GM21447 (cell line): ENCODE data around the gene EVL.
A peak's percentile ranks its signal among the peaks of the same experiment; 100 is the strongest.
"Not testable (repeated sequence)": the region's sequence is repeated elsewhere in the genome, so short reads cannot be mapped to it uniquely, and the experiment has no call there.

Experiments used
- ATAC-seq: cut with Tn5 transposase; IDR thresholded peaks from one replicate; pipeline ENCODE4 v1.9.1; 2021; ENCODE audit not compliant: unreplicated experiment

The EVL gene

GRCh38 chr14:100159865-100160533 is 94.8 kb downstream of the EVL start:
- peak; percentile 9 for ATAC-seq

- no peak for ATAC-seq
Measured at GRCh38 chr14:100160534-100160916, 95.3 kb downstream of the EVL start.

- no peak for ATAC-seq
Measured at GRCh38 chr14:100165376-100165775, 100.2 kb downstream of the EVL start.

GRCh38 chr14:100165831-100166440 is 100.7 kb downstream of the EVL start:
- ATAC-seq, result no peak

GRCh38 chr14:100168506-100168905 is 103.3 kb downstream of the EVL start:
- no peak for ATAC-seq

- ATAC-seq, result no peak
Measured at GRCh38 chr14:100170880-100171279, 105.7 kb downstream of the EVL start.

- no peak for ATAC-seq
Measured at GRCh38 chr14:100172811-100173210, 107.6 kb downstream of the EVL start.

GRCh38 chr14:100173353-100173752 is 108.1 kb downstream of the EVL start:
- no peak for ATAC-seq

GRCh38 chr14:100176811-100177327 is 111.6 kb downstream of the EVL start:
- no peak for ATAC-seq

- ATAC-seq, result no peak
Measured at GRCh38 chr14:100178691-100179090, 113.5 kb downstream of the EVL start.

GRCh38 chr14:100180671-100181070 is 115.4 kb downstream of the EVL start:
- ATAC-seq, result not testable (repeated sequence)

- not testable (repeated sequence) for ATAC-seq
Measured at GRCh38 chr14:100181876-100182551, 116.8 kb downstream of the EVL start.

- no peak for ATAC-seq
Measured at GRCh38 chr14:100187247-100187833, 122.1 kb downstream of the EVL start.

GRCh38 chr14:100188392-100189030 is 123.3 kb downstream of the EVL start:
- no peak for ATAC-seq

GRCh38 chr14:100190126-100190525 is 124.9 kb downstream of the EVL start:
- no peak for ATAC-seq

GRCh38 chr14:100191584-100192249 is 126.5 kb downstream of the EVL start:
- ATAC-seq, result no peak

- no peak for ATAC-seq
Measured at GRCh38 chr14:100192250-100192671, 127.0 kb downstream of the EVL start.

GRCh38 chr14:100192672-100193416 is 127.6 kb downstream of the EVL start:
- ATAC-seq, result peak; percentile 99
